HEK293T (cell line): Measurements from ENCODE around the gene RCAN1.

Experiments used
- ARNT ChIP-seq: fragments of 450-650 bp; IDR thresholded peaks from 2 replicates; pipeline ENCODE4 v1.6.1; 2017; ENCODE audit warnings: mild to moderate bottlenecking
- BHLHE40 ChIP-seq: fragments of 450-650 bp; IDR thresholded peaks from 2 replicates; pipeline ENCODE4 v1.6.1; 2016; ENCODE audit warnings: mild to moderate bottlenecking, moderate library complexity, borderline replicate concordance
- ELF4 ChIP-seq: fragments of 450-650 bp; IDR thresholded peaks from 2 replicates; pipeline ENCODE4 v1.6.1; 2017; ENCODE audit warnings: antibody characterized with exemption
- FOXA1 ChIP-seq: fragments of 450-650 bp; IDR thresholded peaks from 2 replicates; pipeline ENCODE4 v1.6.1; 2016; ENCODE audit warnings: mild to moderate bottlenecking
- FOXK2 ChIP-seq: fragments of 450-650 bp; IDR thresholded peaks from 2 replicates; pipeline ENCODE4 v1.6.1; 2016; ENCODE audit warnings: mild to moderate bottlenecking
- FOXM1 ChIP-seq: fragments of 450-650 bp; IDR thresholded peaks from 2 replicates; pipeline ENCODE4 v1.6.1; 2017; ENCODE audit warnings: mild to moderate bottlenecking, borderline replicate concordance
- L3MBTL2 ChIP-seq: fragments of 450-650 bp; conservative IDR thresholded peaks from 2 replicates; pipeline ENCODE4 v1.6.1; 2016; ENCODE audit warnings: mild to moderate bottlenecking
- LEF1 ChIP-seq: fragments of 450-650 bp; IDR thresholded peaks from 2 replicates; pipeline ENCODE4 v1.6.1; 2017; ENCODE audit warnings: mild to moderate bottlenecking, borderline replicate concordance
- NFRKB ChIP-seq: fragments of 450-650 bp; IDR thresholded peaks from 2 replicates; pipeline ENCODE4 v1.6.1; 2016; ENCODE audit warnings: mild to moderate bottlenecking, moderate library complexity
- SP1 ChIP-seq: fragments of 450-650 bp; IDR thresholded peaks from 2 replicates; pipeline ENCODE4 v1.6.1; 2017
- TARDBP ChIP-seq: fragments of 450-650 bp; IDR thresholded peaks from 2 replicates; pipeline ENCODE4 v1.6.1; 2016
- ZNF384 ChIP-seq: fragments of 450-650 bp; IDR thresholded peaks from 2 replicates; pipeline ENCODE4 v1.6.1; 2016
- TF ChIP-seq, protein P1 (sequence below): fragments of 450-650 bp; IDR thresholded peaks from 2 replicates; pipeline ENCODE4 v1.6.1; 2016

DNA sequence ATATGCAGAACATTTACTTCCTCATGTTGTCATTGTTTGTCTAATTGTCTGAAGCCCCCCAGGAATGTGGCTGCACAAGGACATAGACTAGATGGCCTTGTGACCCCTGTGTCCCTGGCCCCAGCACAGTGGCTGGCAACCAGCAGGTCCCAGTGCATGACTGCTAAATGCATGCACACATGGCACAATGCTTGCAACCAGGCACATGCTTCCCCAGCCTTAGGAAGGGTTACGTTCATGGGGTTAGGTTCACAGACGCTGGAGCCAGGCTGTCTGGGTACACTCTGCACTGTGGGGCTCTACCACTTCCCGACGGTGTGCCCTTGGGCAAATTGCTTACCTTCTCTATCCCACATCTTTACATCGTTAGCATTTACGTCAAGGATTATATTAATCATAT is 32.6 kb upstream of the RCAN1 start:
- TF ChIP-seq ZNF384 (no peak), L3MBTL2 (no peak), BHLHE40 (no peak), FOXM1 (no peak), TARDBP (no peak), SP1 (no peak), ELF4 (no peak), NFRKB (no peak), FOXA1 (no peak), FOXK2 (no peak), LEF1 (no peak), ARNT (no peak)
- TF ChIP-seq, protein P1, sequence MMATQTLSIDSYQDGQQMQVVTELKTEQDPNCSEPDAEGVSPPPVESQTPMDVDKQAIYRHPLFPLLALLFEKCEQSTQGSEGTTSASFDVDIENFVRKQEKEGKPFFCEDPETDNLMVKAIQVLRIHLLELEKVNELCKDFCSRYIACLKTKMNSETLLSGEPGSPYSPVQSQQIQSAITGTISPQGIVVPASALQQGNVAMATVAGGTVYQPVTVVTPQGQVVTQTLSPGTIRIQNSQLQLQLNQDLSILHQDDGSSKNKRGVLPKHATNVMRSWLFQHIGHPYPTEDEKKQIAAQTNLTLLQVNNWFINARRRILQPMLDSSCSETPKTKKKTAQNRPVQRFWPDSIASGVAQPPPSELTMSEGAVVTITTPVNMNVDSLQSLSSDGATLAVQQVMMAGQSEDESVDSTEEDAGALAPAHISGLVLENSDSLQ = no peak
